K562 (cell line): ENCODE results near the gene CHD8. TPM values are rescaled to one million over a fixed set of nuclear protein-coding genes. Genes with fewer than 3 reads are reported as not detected.

Experiments used
- C11orf30 ChIP-seq: fragments of 450-650 bp; IDR thresholded peaks from 2 replicates; pipeline ENCODE4 v1.6.1; 2016; ENCODE audit warnings: low read depth, mild to moderate bottlenecking
- CSDE1 ChIP-seq, 2 experiments: fragments of 450-650 bp; IDR thresholded peaks; 2 replicates each; pipeline ENCODE4 v1.6.1; 2016; ENCODE audit warnings: mild to moderate bottlenecking in 1 of 2
- E2F3 ChIP-seq: fragments of 250-450 bp; sonication (Bioruptor Pico); IDR thresholded peaks from 2 replicates; pipeline ENCODE4 v1.4.0; 2020; ENCODE audit warnings: mild to moderate bottlenecking
- EP300 ChIP-seq: IDR thresholded peaks from 2 replicates; pipeline ENCODE4 v1.6.1; 2012; ENCODE audit warnings: low read length, improper control_type of control experiment
- EP400 ChIP-seq: fragments of 450-650 bp; IDR thresholded peaks from 2 replicates; pipeline ENCODE4 v1.6.1; 2017; ENCODE audit warnings: antibody characterized with exemption, mild to moderate bottlenecking, moderate library complexity
- FOXM1 ChIP-seq, 2 experiments: fragments of 450-650 bp in 1 of 2; sonication (generic) in 1 of 2; formaldehyde crosslinking in 1 of 2; IDR thresholded peaks; 2 replicates each; pipeline versions ENCODE4 v1.6.1 to v1.9.0; 2017 to 2022; ENCODE audit warnings: low read depth in 2 of 2, mild to moderate bottlenecking in 2 of 2, missing genetic modification reagents in 1 of 2, moderate library complexity in 1 of 2
- FUS ChIP-seq: fragments of 200-400 bp; formaldehyde crosslinking; optimal IDR thresholded peaks from 2 replicates; pipeline ENCODE3; 2017; ENCODE audit warnings: low read depth, low read length
- KDM4B ChIP-seq, 2 experiments: fragments of 450-650 bp in 1 of 2; sonication (generic) in 1 of 2; IDR thresholded peaks; 2 replicates each; pipeline ENCODE4 v1.6.1; 2016 to 2017; ENCODE audit warnings: borderline replicate concordance in 2 of 2, antibody characterized with exemption in 1 of 2, low read depth in 1 of 2, mild to moderate bottlenecking in 1 of 2
- SRF ChIP-seq, 2 experiments: fragments of 250-450, 450-650 bp in 1 of 2; sonication (Bioruptor Pico) in 1 of 2; sonication (generic) in 1 of 2; formaldehyde crosslinking; IDR thresholded peaks; 2 replicates each; pipeline versions ENCODE4 v1.5.0 to v1.5.1; 2020 to 2022; ENCODE audit warnings: mild to moderate bottlenecking in 1 of 2, missing genetic modification reagents in 1 of 2
- TBP ChIP-seq: optimal IDR thresholded peaks from 2 replicates; pipeline ENCODE3; 2011; ENCODE audit warnings: low read depth, low read length, improper control_type of control experiment
- ZBTB1 ChIP-seq: sonication (generic); formaldehyde crosslinking; IDR thresholded peaks from 2 replicates; pipeline ENCODE4 v1.8.1; 2023; ENCODE audit warnings: missing genetic modification reagents, low read depth, mild to moderate bottlenecking, borderline replicate concordance
- ZNF12 ChIP-seq: sonication (generic); formaldehyde crosslinking; IDR thresholded peaks from 2 replicates; pipeline ENCODE4 v1.4.0; 2020; ENCODE audit warnings: mild to moderate bottlenecking, missing genetic modification reagents
- ZNF174 ChIP-seq: fragments of 250-450 bp; sonication (Bioruptor Pico); IDR thresholded peaks from 2 replicates; pipeline ENCODE4 v1.4.0; 2020; ENCODE audit warnings: mild to moderate bottlenecking
- ZNF184 ChIP-seq: sonication (generic); formaldehyde crosslinking; IDR thresholded peaks from 2 replicates; pipeline ENCODE4 v1.5.0; 2020; ENCODE audit warnings: missing genetic modification reagents
- ZNF324 ChIP-seq: fragments of 250-450 bp; sonication (Bioruptor Pico); IDR thresholded peaks from 2 replicates; pipeline ENCODE4 v1.4.0; 2020; ENCODE audit warnings: mild to moderate bottlenecking
- ZNF780A ChIP-seq: fragments of 250-450 bp; sonication (Bioruptor Pico); IDR thresholded peaks from 2 replicates; pipeline ENCODE4 v1.5.0; 2021; ENCODE audit warnings: mild to moderate bottlenecking
- polyA plus RNA-seq, 8 experiments: library from polyadenylated mRNA; depleted of rRNA in 4 of 8; stranded (reverse) in 5 of 8; unstranded in 3 of 8; fragments of >200 nt; fragmentation: Nextera tagmentation in 2 of 8; fragmentation: Illumina TruSeq in 1 of 8; extraction: Ambion mirVana in 2 of 8; extraction: Trizol in 1 of 8; gene quantifications; 2 replicates each; pipeline versions ENCODE4 v1.2.1 to v1.2.3, GENCODE V29; 2011 to 2014; ENCODE audit warnings: inconsistent platforms in 1 of 8, missing spikeins in 1 of 8
- total RNA-seq, 7 experiments: library from RNA; depleted of rRNA in 6 of 7; stranded (reverse); fragments of >200 nt in 6 of 7; fragmentation: Illumina TruSeq in 2 of 7; extraction: Trizol in 2 of 7; gene quantifications; 2 replicates each; pipeline versions ENCODE4 v1.2.1 to v1.2.3, GENCODE V29; 2011 to 2021; ENCODE audit warnings: low replicate concordance in 1 of 7
- TF ChIP-seq, protein P1 (sequence below), 2 experiments: IDR thresholded peaks in 1 of 2; conservative IDR thresholded peaks in 1 of 2; 2 replicates each; pipeline ENCODE4 v1.6.1; 2016; ENCODE audit warnings: low read depth in 2 of 2, mild to moderate bottlenecking in 1 of 2, missing compliant biosample characterization in 1 of 2, missing genetic modification characterization in 1 of 2, moderate library complexity in 1 of 2
- TF ChIP-seq, protein P2 (sequence below): fragments of 250-450 bp; sonication (Bioruptor Pico); IDR thresholded peaks from 2 replicates; pipeline ENCODE4 v1.8.0; 2021; ENCODE audit warnings: moderate library complexity, mild to moderate bottlenecking, inconsistent platforms
- TF ChIP-seq, protein P3 (sequence below): fragments of 250-450 bp; sonication (Bioruptor Pico); IDR thresholded peaks from 2 replicates; pipeline ENCODE4 v1.8.0; 2021; ENCODE audit warnings: moderate library complexity, mild to moderate bottlenecking, inconsistent platforms
- TF ChIP-seq, protein P4 (sequence below): sonication (generic); formaldehyde crosslinking; IDR thresholded peaks from 2 replicates; pipeline ENCODE4 v1.8.0; 2023; ENCODE audit warnings: mild to moderate bottlenecking, missing genetic modification reagents
- TF ChIP-seq, protein P5 (sequence below): fragments of 450-650 bp; IDR thresholded peaks from 2 replicates; pipeline ENCODE4 v1.6.1; 2016; ENCODE audit warnings: missing biosample characterization, missing genetic modification characterization

The CHD8 gene
- total and polyA plus RNA-seq, 9 of the 15 experiments (the other 6 are each of a cell fraction or from before 2014, with no cell fraction given): 11.1 to 51.2 (median 32.8) TPM

DNA sequence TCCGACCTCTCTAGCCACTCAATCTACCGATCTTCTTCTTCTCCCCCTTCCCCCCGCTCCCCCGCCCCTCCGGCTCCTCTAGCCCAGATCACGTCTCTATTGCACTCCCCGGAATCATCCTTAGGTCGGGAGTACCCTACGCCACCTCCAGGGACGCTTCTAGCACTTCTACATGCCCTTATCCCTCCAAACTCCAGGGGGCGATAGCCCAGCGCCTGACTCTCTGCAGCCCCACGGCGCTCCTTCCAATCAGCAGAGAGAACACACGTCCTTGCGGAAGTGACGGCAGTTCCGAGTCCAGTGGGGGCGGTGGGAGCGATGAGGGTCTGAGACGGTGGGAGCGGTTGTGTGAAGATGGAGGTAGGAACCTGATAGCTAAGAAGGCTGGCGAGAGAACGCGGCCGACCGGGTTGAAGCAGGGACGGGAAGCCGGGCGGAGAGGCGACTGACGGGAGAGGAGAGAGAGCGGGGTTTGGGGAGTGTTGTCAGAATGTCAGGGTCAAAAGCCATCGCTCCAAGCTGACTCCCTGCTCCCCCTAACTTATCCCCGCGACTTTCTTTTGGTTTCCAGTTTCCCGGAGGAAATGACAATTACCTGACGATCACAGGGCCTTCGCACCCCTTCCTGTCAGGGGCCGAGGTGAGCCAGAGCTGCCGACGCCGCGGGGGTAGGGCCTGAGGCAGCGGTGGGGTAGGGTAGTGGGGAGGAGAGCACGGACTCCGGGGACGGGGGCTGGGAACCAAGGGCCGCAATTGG lies 21.2 kb upstream of the CHD8 start, which contains the start of the genes RAB2B and TOX4 (continued):
- TF ChIP-seq, protein P1, sequence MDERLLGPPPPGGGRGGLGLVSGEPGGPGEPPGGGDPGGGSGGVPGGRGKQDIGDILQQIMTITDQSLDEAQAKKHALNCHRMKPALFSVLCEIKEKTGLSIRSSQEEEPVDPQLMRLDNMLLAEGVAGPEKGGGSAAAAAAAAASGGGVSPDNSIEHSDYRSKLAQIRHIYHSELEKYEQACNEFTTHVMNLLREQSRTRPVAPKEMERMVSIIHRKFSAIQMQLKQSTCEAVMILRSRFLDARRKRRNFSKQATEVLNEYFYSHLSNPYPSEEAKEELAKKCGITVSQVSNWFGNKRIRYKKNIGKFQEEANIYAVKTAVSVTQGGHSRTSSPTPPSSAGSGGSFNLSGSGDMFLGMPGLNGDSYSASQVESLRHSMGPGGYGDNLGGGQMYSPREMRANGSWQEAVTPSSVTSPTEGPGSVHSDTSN (CRISPR knock-in tag; IDR thresholded peaks at IDR 0.05; ENCODE audit: low read depth): no peak
- TF ChIP-seq, protein P1 (tag; conservative IDR thresholded peaks at IDR 0.05; ENCODE audit: low read depth): no peak
- TF ChIP-seq EP300 (peak; percentile 24; the same call in 1 of the 2 replicates), CSDE1 (IDR thresholded peaks at IDR 0.05) (no peak), ZBTB1 (no peak), ZNF184 (CRISPR knock-in tag) (no peak), KDM4B (IDR thresholded peaks at IDR 0.05; ENCODE audit: borderline replicate concordance in 2 of 2, low read depth in 1 of 2) (peak in 1 of 2 experiments; percentile 61; a peak in 1 of 4 replicates), FUS (no peak), E2F3 (CRISPR knock-in tag) (no peak), ZNF780A (CRISPR knock-in tag) (no peak), ZNF12 (no peak), ZNF174 (CRISPR knock-in tag) (no peak), TBP (no peak), EP400 (peak; percentile 77), FOXM1 (IDR thresholded peaks at IDR 0.05; ENCODE audit: low read depth) (no peak), FOXM1 (CRISPR knock-in tag; IDR thresholded peaks at IDR 0.05; ENCODE audit: low read depth) (no peak), C11orf30 (peak; percentile 93), SRF (CRISPR knock-in tag; IDR thresholded peaks at IDR 0.05) (no peak), ZNF324 (CRISPR knock-in tag) (no peak)
- TF ChIP-seq, protein P2, sequence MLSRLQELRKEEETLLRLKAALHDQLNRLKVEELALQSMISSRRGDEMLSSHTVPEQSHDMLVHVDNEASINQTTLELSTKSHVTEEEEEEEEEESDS: no peak
- TF ChIP-seq, protein P3, sequence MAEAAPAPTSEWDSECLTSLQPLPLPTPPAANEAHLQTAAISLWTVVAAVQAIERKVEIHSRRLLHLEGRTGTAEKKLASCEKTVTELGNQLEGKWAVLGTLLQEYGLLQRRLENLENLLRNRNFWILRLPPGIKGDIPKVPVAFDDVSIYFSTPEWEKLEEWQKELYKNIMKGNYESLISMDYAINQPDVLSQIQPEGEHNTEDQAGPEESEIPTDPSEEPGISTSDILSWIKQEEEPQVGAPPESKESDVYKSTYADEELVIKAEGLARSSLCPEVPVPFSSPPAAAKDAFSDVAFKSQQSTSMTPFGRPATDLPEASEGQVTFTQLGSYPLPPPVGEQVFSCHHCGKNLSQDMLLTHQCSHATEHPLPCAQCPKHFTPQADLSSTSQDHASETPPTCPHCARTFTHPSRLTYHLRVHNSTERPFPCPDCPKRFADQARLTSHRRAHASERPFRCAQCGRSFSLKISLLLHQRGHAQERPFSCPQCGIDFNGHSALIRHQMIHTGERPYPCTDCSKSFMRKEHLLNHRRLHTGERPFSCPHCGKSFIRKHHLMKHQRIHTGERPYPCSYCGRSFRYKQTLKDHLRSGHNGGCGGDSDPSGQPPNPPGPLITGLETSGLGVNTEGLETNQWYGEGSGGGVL (CRISPR knock-in tag): no peak
- TF ChIP-seq, protein P4, sequence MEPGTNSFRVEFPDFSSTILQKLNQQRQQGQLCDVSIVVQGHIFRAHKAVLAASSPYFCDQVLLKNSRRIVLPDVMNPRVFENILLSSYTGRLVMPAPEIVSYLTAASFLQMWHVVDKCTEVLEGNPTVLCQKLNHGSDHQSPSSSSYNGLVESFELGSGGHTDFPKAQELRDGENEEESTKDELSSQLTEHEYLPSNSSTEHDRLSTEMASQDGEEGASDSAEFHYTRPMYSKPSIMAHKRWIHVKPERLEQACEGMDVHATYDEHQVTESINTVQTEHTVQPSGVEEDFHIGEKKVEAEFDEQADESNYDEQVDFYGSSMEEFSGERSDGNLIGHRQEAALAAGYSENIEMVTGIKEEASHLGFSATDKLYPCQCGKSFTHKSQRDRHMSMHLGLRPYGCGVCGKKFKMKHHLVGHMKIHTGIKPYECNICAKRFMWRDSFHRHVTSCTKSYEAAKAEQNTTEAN (CRISPR knock-in tag): no peak
- TF ChIP-seq, protein P5, sequence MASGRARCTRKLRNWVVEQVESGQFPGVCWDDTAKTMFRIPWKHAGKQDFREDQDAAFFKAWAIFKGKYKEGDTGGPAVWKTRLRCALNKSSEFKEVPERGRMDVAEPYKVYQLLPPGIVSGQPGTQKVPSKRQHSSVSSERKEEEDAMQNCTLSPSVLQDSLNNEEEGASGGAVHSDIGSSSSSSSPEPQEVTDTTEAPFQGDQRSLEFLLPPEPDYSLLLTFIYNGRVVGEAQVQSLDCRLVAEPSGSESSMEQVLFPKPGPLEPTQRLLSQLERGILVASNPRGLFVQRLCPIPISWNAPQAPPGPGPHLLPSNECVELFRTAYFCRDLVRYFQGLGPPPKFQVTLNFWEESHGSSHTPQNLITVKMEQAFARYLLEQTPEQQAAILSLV: no peak
